GM18858 (cell line): ENCODE results near the gene SNHG17.

Experiments used
- ATAC-seq: cut with Tn5 transposase; IDR thresholded peaks from one replicate; pipeline ENCODE4 v1.9.1; 2021; ENCODE audit not compliant: unreplicated experiment

The SNHG17 gene

GRCh38 chr20:38377039-38377685 lies 58.0 kb downstream of the SNHG17 start:
- no peak for ATAC-seq

- ATAC-seq, result no peak
Observed at GRCh38 chr20:38373898-38374297, 61.2 kb downstream of the SNHG17 start.

GRCh38 chr20:38373231-38373867 lies 61.8 kb downstream of the SNHG17 start:
- ATAC-seq, result no peak

GRCh38 chr20:38372806-38373205 lies 62.3 kb downstream of the SNHG17 start:
- no peak for ATAC-seq
